ENCODE measurements around the gene KLHL21. TPM values are rescaled to one million over a fixed set of nuclear protein-coding genes. Genes with fewer than 3 reads are reported as not detected.
"Not testable (repeated sequence)": the region's sequence is repeated elsewhere in the genome, so short reads cannot be mapped to it uniquely, and the experiment has no call there.

Gene KLHL21
- total RNA-seq, 1 donor from 2014 or later, result 18.8 TPM

GRCh38 chr1:6570100-6570499 is 32.6 kb downstream of the KLHL21 start:
- no peak overlapping the region for H3K4me3 Mint-ChIP-seq
- TF ChIP-seq CTCF (conservative IDR thresholded peaks at IDR 0.05), result no peak
- no peaks in the 10 kb centered on the region for H3K36me3 Mint-ChIP-seq (ENCODE audit: low read depth)
- DNase-seq (ENCODE audit: low read depth, low spot score), result no peak
- peaks cover 40% of the 10 kb centered on the region for H3K27me3 Mint-ChIP-seq (ENCODE audit: low read depth)
- H3K27ac Mint-ChIP-seq (ENCODE audit: unreplicated experiment), result no peak overlapping the region
- H3K4me1 Mint-ChIP-seq, result peaks cover 5% of the 10 kb centered on the region
- peaks cover 2% of the 10 kb centered on the region for H3K9me3 Mint-ChIP-seq

GRCh38 chr1:6569033-6569432 is 33.6 kb downstream of the KLHL21 start:
- no peak for TF ChIP-seq CTCF (conservative IDR thresholded peaks at IDR 0.05)

GRCh38 chr1:6560267-6560666 is 42.4 kb downstream of the KLHL21 start:
- H3K4me3 Mint-ChIP-seq, result no peak overlapping the region
- H3K9me3 Mint-ChIP-seq, result peaks cover 4% of the 10 kb centered on the region
- H3K4me1 Mint-ChIP-seq, result no peaks in the 10 kb centered on the region
- no peak for TF ChIP-seq CTCF (conservative IDR thresholded peaks at IDR 0.05)
- H3K36me3 Mint-ChIP-seq (ENCODE audit: low read depth), result no peaks in the 10 kb centered on the region
- H3K27me3 Mint-ChIP-seq (ENCODE audit: low read depth), result peaks cover 13% of the 10 kb centered on the region
- no peak for DNase-seq (ENCODE audit: low read depth, low spot score)
- H3K27ac Mint-ChIP-seq (ENCODE audit: unreplicated experiment), result no peak overlapping the region

More at GRCh38 chr1:6569033-6569432, 33.6 kb downstream of the KLHL21 start:
- Mint-ChIP-seq H3K4me3 (no peak overlapping the region), H3K4me1 (peaks cover 5% of the 10 kb centered on the region), H3K27me3 (ENCODE audit: low read depth) (peaks cover 40% of the 10 kb centered on the region), H3K9me3 (peaks cover 2% of the 10 kb centered on the region), H3K27ac (ENCODE audit: unreplicated experiment) (no peak overlapping the region), H3K36me3 (ENCODE audit: low read depth) (no peaks in the 10 kb centered on the region)
- DNase-seq (ENCODE audit: low read depth, low spot score), result no peak

- H3K36me3 Mint-ChIP-seq (ENCODE audit: low read depth); H3K9me3 Mint-ChIP-seq; H3K4me1 Mint-ChIP-seq; DNase-seq (ENCODE audit: low read depth, low spot score); H3K4me3 Mint-ChIP-seq; H3K27ac Mint-ChIP-seq (ENCODE audit: unreplicated experiment): not testable (repeated sequence)
- H3K27me3 Mint-ChIP-seq (ENCODE audit: low read depth), result peaks cover 13% of the 10 kb centered on the region
These were observed 43.5 kb downstream of the KLHL21 start for GRCh38 chr1:6559161-6559560.

GRCh38 chr1:6557597-6557996 is 45.1 kb downstream of the KLHL21 start:
- peaks cover 13% of the 10 kb centered on the region for H3K4me1 Mint-ChIP-seq
- peaks cover 4% of the 10 kb centered on the region for H3K9me3 Mint-ChIP-seq
- DNase-seq (ENCODE audit: low read depth, low spot score), result no peak
- no peak overlapping the region for H3K27ac Mint-ChIP-seq (ENCODE audit: unreplicated experiment)
- no peak for TF ChIP-seq CTCF (conservative IDR thresholded peaks at IDR 0.05)
- no peak overlapping the region for H3K4me3 Mint-ChIP-seq
- H3K27me3 Mint-ChIP-seq (ENCODE audit: low read depth), result peaks cover 13% of the 10 kb centered on the region
- H3K36me3 Mint-ChIP-seq (ENCODE audit: low read depth), result no peaks in the 10 kb centered on the region

GRCh38 chr1:6554907-6555778 is 47.5 kb downstream of the KLHL21 start, which contains the start of gene TAS1R1:
TSS of gene TAS1R1 (plus strand) at chr1:6555307. CDS start at chr1:6555374, 67 bp downstream.
- H3K36me3 Mint-ChIP-seq (ENCODE audit: low read depth), result no peaks in the 10 kb centered on the region
- DNase-seq (ENCODE audit: low read depth, low spot score), result no peak
- peak within 1 kb of the TSS; percentile 73 for H3K4me3 Mint-ChIP-seq
- TF ChIP-seq CTCF (conservative IDR thresholded peaks at IDR 0.05), result no peak
- peaks cover 13% of the 10 kb centered on the region for H3K4me1 Mint-ChIP-seq
- H3K9me3 Mint-ChIP-seq, result no peaks in the 10 kb centered on the region
- peaks cover 1% of the 10 kb centered on the region for H3K27me3 Mint-ChIP-seq (ENCODE audit: low read depth)
- H3K27ac Mint-ChIP-seq (ENCODE audit: unreplicated experiment), result no peak within 1 kb of the TSS

All from neural crest cell (in vitro differentiated cells).